GM12892 (cell line): Measurements from ENCODE around the gene EML6.

Experiments
- POLR2A ChIP-seq: IDR thresholded peaks from 2 replicates; pipeline ENCODE4 v1.6.1; 2011; ENCODE audit warnings: low read depth, low read length, control low read depth
- POLR2AphosphoS5 ChIP-seq: IDR thresholded peaks from 2 replicates; pipeline ENCODE4 v1.6.1; 2011; ENCODE audit warnings: low read depth, low read length, control low read depth
- TAF1 ChIP-seq: IDR thresholded peaks from 2 replicates; pipeline ENCODE4 v1.6.1; 2011; ENCODE audit warnings: low read depth, mild to moderate bottlenecking, control low read depth, low read length, borderline replicate concordance

DNA sequence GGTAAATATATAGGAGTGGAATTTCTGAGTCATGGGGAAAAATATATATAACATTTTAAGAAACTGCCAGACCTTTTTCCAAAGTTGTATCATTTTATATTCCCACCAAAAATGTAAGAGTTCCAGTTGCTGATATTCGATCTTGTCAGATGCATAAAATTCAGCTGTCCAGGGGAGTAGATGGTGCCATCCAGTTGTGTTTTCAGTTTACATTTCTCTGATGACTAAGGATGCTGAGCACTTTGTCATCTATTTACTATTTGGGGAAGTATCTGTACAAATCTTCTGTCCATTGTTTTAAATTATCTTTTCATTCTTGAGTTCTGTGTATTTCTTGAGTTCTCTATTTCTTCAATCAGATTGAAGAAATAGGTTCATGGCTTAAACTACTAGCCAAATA, 200.7 kb downstream of the EML6 start:
- no peak for TF ChIP-seq POLR2A
- no peak for TF ChIP-seq TAF1
- TF ChIP-seq POLR2AphosphoS5, result no peak
